ENCODE measurements around the gene SOSTDC1. TPM values are rescaled to one million over a fixed set of nuclear protein-coding genes. Genes with fewer than 3 reads are reported as not detected.
"Not testable (repeated sequence)": the region's sequence is repeated elsewhere in the genome, so short reads cannot be mapped to it uniquely, and the experiment has no call there.

Gene SOSTDC1
- total RNA-seq, 1 donor from 2014 or later: 5.4 TPM

- TF ChIP-seq CTCF (conservative IDR thresholded peaks at IDR 0.05): no peak
- Mint-ChIP-seq H3K9me3 (peaks cover 4% of the 10 kb centered on the region), H3K4me1 (ENCODE audit: unreplicated experiment) (no peaks in the 10 kb centered on the region), H3K36me3 (peaks cover 3% of the 10 kb centered on the region), H3K27ac (no peak overlapping the region), H3K4me3 (no peak overlapping the region), H3K27me3 (no peaks in the 10 kb centered on the region)
- DNase-seq (ENCODE audit: extremely low spot score, unreplicated experiment): no peak
These were observed 44.3 kb upstream of the SOSTDC1 start for GRCh38 chr7:16509829-16510228.

- H3K36me3 Mint-ChIP-seq; H3K27me3 Mint-ChIP-seq; H3K27ac Mint-ChIP-seq; DNase-seq (ENCODE audit: extremely low spot score, unreplicated experiment); H3K4me1 Mint-ChIP-seq (ENCODE audit: unreplicated experiment); H3K4me3 Mint-ChIP-seq; H3K9me3 Mint-ChIP-seq: not testable (repeated sequence)
These were observed 40.9 kb upstream of the SOSTDC1 start for GRCh38 chr7:16506422-16506821.

- Mint-ChIP-seq H3K9me3 (peaks cover 4% of the 10 kb centered on the region), H3K27ac (no peak overlapping the region), H3K4me3 (no peak overlapping the region), H3K27me3 (no peaks in the 10 kb centered on the region), H3K4me1 (ENCODE audit: unreplicated experiment) (no peaks in the 10 kb centered on the region), H3K36me3 (peaks cover 3% of the 10 kb centered on the region)
- no peak for DNase-seq (ENCODE audit: extremely low spot score, unreplicated experiment)
- no peak for TF ChIP-seq CTCF (conservative IDR thresholded peaks at IDR 0.05)
These were observed 38.5 kb upstream of the SOSTDC1 start for GRCh38 chr7:16504019-16504418.

- Mint-ChIP-seq H3K27me3 (no peaks in the 10 kb centered on the region), H3K4me3 (no peak overlapping the region), H3K4me1 (ENCODE audit: unreplicated experiment) (peaks cover 6% of the 10 kb centered on the region), H3K36me3 (no peaks in the 10 kb centered on the region), H3K27ac (no peak overlapping the region), H3K9me3 (no peaks in the 10 kb centered on the region)
- no peak for TF ChIP-seq CTCF (conservative IDR thresholded peaks at IDR 0.05)
- DNase-seq (ENCODE audit: extremely low spot score, unreplicated experiment): no peak
These were observed 36.8 kb upstream of the SOSTDC1 start for GRCh38 chr7:16502303-16502702.

- Mint-ChIP-seq H3K27me3 (no peaks in the 10 kb centered on the region), H3K4me1 (ENCODE audit: unreplicated experiment) (peaks cover 6% of the 10 kb centered on the region), H3K9me3 (no peaks in the 10 kb centered on the region), H3K36me3 (no peaks in the 10 kb centered on the region), H3K27ac (no peak overlapping the region), H3K4me3 (no peak overlapping the region)
- TF ChIP-seq CTCF (conservative IDR thresholded peaks at IDR 0.05): no peak
- no peak for DNase-seq (ENCODE audit: extremely low spot score, unreplicated experiment)
These were observed 32.6 kb upstream of the SOSTDC1 start for GRCh38 chr7:16498122-16498521.

GRCh38 chr7:16494955-16495719, 29.6 kb upstream of the SOSTDC1 start:
- no peak for TF ChIP-seq CTCF (conservative IDR thresholded peaks at IDR 0.05)
- no peak overlapping the region for H3K27ac Mint-ChIP-seq
- H3K9me3 Mint-ChIP-seq: no peaks in the 10 kb centered on the region
- H3K4me1 Mint-ChIP-seq (ENCODE audit: unreplicated experiment): peaks cover 13% of the 10 kb centered on the region
- H3K27me3 Mint-ChIP-seq: no peaks in the 10 kb centered on the region
- no peak overlapping the region for H3K4me3 Mint-ChIP-seq
- no peak for DNase-seq (ENCODE audit: extremely low spot score, unreplicated experiment)
- H3K36me3 Mint-ChIP-seq: no peaks in the 10 kb centered on the region

Data from type B pancreatic cell (in vitro differentiated cells).